GM12873 (cell line): ENCODE measurements around the gene ENPP7.

ENCODE experiments used
- CTCF ChIP-seq: IDR thresholded peaks from 2 replicates; pipeline ENCODE4 v1.5.1; 2012; ENCODE audit warnings: low read depth, mild to moderate bottlenecking, moderate library complexity, low read length, control low read depth; ENCODE audit not compliant: insufficient read depth; ENCODE audit errors: missing control alignments

ENPP7 gene

GRCh38 chr17:79706931-79707850 lies 23.6 kb upstream of the ENPP7 start:
- TF ChIP-seq CTCF: no peak

- TF ChIP-seq CTCF: peak; percentile 80
Measured at GRCh38 chr17:79707931-79708891, 22.5 kb upstream of the ENPP7 start.

- no peak for TF ChIP-seq CTCF
Measured at GRCh38 chr17:79711715-79712305, 18.9 kb upstream of the ENPP7 start.

GRCh38 chr17:79713391-79713790 lies 17.4 kb upstream of the ENPP7 start:
- no peak for TF ChIP-seq CTCF

GRCh38 chr17:79714176-79715097 lies 16.3 kb upstream of the ENPP7 start:
- no peak for TF ChIP-seq CTCF

- no peak for TF ChIP-seq CTCF
Measured at GRCh38 chr17:79715098-79715942, 15.4 kb upstream of the ENPP7 start.
